Natural killer cell (primary cell): ENCODE results near the gene VAMP3. TPM values are rescaled to one million over a fixed set of nuclear protein-coding genes. Genes with fewer than 3 reads are reported as not detected.

Experiments
- ATAC-seq, 3 donors: fragments of 150-1000 bp in 2 of 3; fragments of 200-7000 bp in 1 of 3; cut with Tn5 transposase; 1 replicate in 1 of 3; 2 replicates in 2 of 3; pipeline ENCODE4 v1.10.0; 2021; ENCODE audit warnings: mild to moderate bottlenecking in 2 of 3, moderate library complexity in 2 of 3
- DNase-seq, 2 donors: peaks; one replicate each; pipeline versions ENCODE4 v3.0.0 to v3.0.0-alpha.2; 2013 to 2021; ENCODE audit warnings: mixed read lengths in 1 of 2
- H3K27ac ChIP-seq: one replicate; pipeline ENCODE4 v1.5.1; 2013; ENCODE audit warnings: mild to moderate bottlenecking, low read length
- H3K27me3 ChIP-seq: one replicate; pipeline ENCODE4 v1.6.1; 2013; ENCODE audit warnings: low read length; ENCODE audit not compliant: control insufficient read depth, insufficient read depth
- H3K36me3 ChIP-seq: one replicate; pipeline ENCODE4 v1.6.1; 2013; ENCODE audit warnings: low read length; ENCODE audit not compliant: control insufficient read depth, insufficient read depth
- H3K4me1 ChIP-seq: one replicate; pipeline ENCODE4 v1.6.1; 2013; ENCODE audit warnings: low read length; ENCODE audit not compliant: control insufficient read depth, insufficient read depth
- H3K4me3 ChIP-seq: one replicate; pipeline ENCODE4 v1.5.1; 2013; ENCODE audit warnings: low read length
- H3K9me3 ChIP-seq: one replicate; pipeline ENCODE4 v1.6.1; 2013; ENCODE audit warnings: low read length; ENCODE audit not compliant: control insufficient read depth, insufficient read depth
- H3K27ac Mint-ChIP-seq, 2 donors: one replicate each; pipeline ENCODE4 v1.8.0; 2022; ENCODE audit warnings: mild to moderate bottlenecking in 2 of 2, mixed read lengths in 2 of 2, moderate library complexity in 1 of 2
- H3K27me3 Mint-ChIP-seq, 2 donors: one replicate each; pipeline ENCODE4 v1.8.0; 2022; ENCODE audit warnings: low read depth in 2 of 2, mixed read lengths in 2 of 2
- H3K36me3 Mint-ChIP-seq: one replicate; pipeline ENCODE4 v1.8.0; 2022; ENCODE audit warnings: mixed read lengths
- H3K4me1 Mint-ChIP-seq, 2 donors: one replicate each; pipeline ENCODE4 v1.8.0; 2022; ENCODE audit warnings: mixed read lengths in 2 of 2
- H3K4me3 Mint-ChIP-seq: one replicate; pipeline ENCODE4 v1.8.0; 2022; ENCODE audit warnings: mild to moderate bottlenecking, moderate library complexity, mixed read lengths
- H3K9me3 Mint-ChIP-seq, 2 donors: one replicate each; pipeline ENCODE4 v1.8.0; 2022; ENCODE audit warnings: mixed read lengths in 2 of 2
- WGBS: methylation state at CpG from one replicate; pipeline ENCODE4 v1.1.7; 2013; ENCODE audit warnings: missing lambda C conversion rate; ENCODE audit not compliant: insufficient coverage; 5-methylcytosine and 5-hydroxymethylcytosine counted together
- intact Hi-C: fragments of 100-400 bp; cut with micrococcal nuclease; formaldehyde crosslinking; loops from one replicate; pipeline ENCODE4 v1.14.2; 2022
- total RNA-seq, 4 donors: library from RNA; stranded (reverse); fragments of 120-200 nt in 1 of 4; gene quantifications; one replicate each; pipeline versions ENCODE4 v1.2.3 to v1.2.4, GENCODE V29; 2013 to 2022
- TF ChIP-seq, protein P1 (sequence below): fragments of 200-600 bp; IDR thresholded peaks from one replicate; pipeline ENCODE4 v1.8.0; 2022; ENCODE audit warnings: antibody characterized with exemption

VAMP3 gene
- total RNA-seq, 3 donors from 2014 or later (not counting 1 experiment from before 2014, with no cell fraction given): 86.9 to 110 (median 92.2) TPM

DNA sequence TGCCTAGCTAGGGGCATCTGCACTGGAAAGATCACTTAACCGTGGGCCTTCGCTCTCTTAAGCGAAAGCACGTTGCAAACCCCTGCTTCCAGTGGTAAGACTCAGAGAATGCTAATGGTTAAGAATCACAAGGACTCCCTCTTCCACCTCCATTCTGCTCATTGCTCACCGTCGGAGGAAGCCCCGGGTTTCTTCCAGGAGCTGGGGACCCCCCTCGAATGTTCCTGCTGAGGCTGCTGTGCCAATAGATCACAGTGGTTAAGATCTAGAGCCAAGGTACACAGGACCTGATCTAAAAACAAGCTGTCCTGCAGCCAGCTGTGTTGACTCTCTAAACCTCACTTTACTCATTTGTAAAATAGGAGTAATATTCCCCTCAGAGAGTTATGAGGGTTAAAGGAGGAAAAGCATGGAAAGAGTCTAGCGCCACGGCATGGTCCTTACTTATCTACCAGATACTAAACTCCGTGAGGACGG, 765 bp downstream of the VAMP3 start:
- ATAC-seq (no peak), DNase-seq (peak in 1 of 2 donors; percentile 28)
- Mint-ChIP-seq H3K27me3 (peaks cover 7 to 15% of the 10 kb centered on the region in 2 donors), H3K9me3 (no peaks in the 10 kb centered on the region), H3K36me3 (no peaks in the 10 kb centered on the region), H3K27ac (peak overlapping the region; percentile 87 to 91), H3K4me1 (peaks cover 24 to 35% of the 10 kb centered on the region in 2 donors), H3K4me3 (peak overlapping the region; percentile 97)
- Histone ChIP-seq H3K27ac (peak overlapping the region; percentile 68), H3K9me3 (no peaks in the 10 kb centered on the region), H3K27me3 (no peaks in the 10 kb centered on the region), H3K36me3 (peaks cover 13% of the 10 kb centered on the region), H3K4me1 (peaks cover 19% of the 10 kb centered on the region), H3K4me3 (peak overlapping the region; percentile 63)
- intact Hi-C loops: loop anchor here (1.0 kb wide), 1 partner anchor 11 kb away; no protein-coding TSS in a partner anchor
- TF ChIP-seq, protein P1, sequence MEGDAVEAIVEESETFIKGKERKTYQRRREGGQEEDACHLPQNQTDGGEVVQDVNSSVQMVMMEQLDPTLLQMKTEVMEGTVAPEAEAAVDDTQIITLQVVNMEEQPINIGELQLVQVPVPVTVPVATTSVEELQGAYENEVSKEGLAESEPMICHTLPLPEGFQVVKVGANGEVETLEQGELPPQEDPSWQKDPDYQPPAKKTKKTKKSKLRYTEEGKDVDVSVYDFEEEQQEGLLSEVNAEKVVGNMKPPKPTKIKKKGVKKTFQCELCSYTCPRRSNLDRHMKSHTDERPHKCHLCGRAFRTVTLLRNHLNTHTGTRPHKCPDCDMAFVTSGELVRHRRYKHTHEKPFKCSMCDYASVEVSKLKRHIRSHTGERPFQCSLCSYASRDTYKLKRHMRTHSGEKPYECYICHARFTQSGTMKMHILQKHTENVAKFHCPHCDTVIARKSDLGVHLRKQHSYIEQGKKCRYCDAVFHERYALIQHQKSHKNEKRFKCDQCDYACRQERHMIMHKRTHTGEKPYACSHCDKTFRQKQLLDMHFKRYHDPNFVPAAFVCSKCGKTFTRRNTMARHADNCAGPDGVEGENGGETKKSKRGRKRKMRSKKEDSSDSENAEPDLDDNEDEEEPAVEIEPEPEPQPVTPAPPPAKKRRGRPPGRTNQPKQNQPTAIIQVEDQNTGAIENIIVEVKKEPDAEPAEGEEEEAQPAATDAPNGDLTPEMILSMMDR: no peak
- WGBS: 26% methylated on average over 12 of the region's 12 CpGs

DNA sequence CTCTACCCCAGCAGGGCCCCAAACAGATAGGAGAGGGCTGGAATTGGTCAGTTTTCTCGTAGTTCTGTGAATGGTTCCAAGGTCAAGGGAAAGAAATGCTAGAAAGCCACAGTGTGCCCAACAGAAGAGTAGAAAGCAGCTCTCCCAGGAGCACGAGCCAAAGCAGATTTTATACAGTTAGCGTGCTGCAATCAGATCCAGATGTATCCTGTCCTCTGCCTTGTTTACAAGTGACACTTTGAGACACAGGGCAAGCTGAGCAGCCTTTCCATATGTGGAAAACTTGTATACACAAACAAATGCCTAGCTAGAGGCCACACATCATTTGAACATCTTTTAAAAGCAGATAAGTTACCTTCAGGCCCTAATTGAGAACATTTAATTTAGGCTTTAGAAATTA, 6.5 kb downstream of the VAMP3 start:
- no peaks in the 10 kb centered on the region for H3K27me3 ChIP-seq
- Mint-ChIP-seq H3K4me3 (no peak overlapping the region), H3K9me3 (no peaks in the 10 kb centered on the region), H3K4me1 (peaks cover 25 to 34% of the 10 kb centered on the region in 2 donors), H3K27me3 (no peaks in the 10 kb centered on the region), H3K27ac (no peak overlapping the region), H3K36me3 (no peaks in the 10 kb centered on the region)
- H3K9me3 ChIP-seq: no peaks in the 10 kb centered on the region
- H3K36me3 ChIP-seq: peaks cover 41% of the 10 kb centered on the region
- whole genome bisulfite sequencing: 95% methylated on average over 3 of the region's 3 CpGs
- TF ChIP-seq, protein P1: no peak
- H3K4me3 ChIP-seq: no peak overlapping the region
- intact Hi-C loops: no loop called here
- DNase-seq (no peak), ATAC-seq (no peak)
- H3K27ac ChIP-seq: no peak overlapping the region
- H3K4me1 ChIP-seq: peaks cover 20% of the 10 kb centered on the region

DNA sequence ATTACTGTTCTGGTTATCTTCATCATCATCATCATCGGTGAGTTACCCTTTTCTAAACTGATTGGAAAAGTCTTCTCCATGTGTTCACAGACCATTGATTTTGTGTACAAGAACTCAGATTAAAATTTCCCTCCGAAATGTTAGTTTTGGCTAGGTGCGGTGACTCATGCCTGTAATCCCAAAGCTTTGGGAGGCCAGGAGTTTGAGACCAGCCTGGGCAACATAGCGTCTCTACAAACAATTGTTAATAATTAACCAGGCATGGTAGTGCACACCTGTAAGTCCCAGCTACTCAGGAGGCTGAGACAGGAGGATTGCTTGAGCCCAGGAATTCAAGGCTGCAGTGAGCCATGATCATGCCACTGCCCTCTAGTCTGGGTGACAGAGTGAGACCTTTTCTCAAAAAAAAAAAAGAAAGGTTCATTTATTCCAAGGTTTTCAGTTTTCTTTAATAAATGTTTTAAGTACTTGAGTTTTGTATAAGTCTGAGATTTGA, 7.1 kb downstream of the VAMP3 start:
- Histone ChIP-seq H3K4me3 (no peak overlapping the region), H3K4me1 (peaks cover 25% of the 10 kb centered on the region), H3K36me3 (peaks cover 41% of the 10 kb centered on the region), H3K27ac (no peak overlapping the region), H3K27me3 (no peaks in the 10 kb centered on the region), H3K9me3 (no peaks in the 10 kb centered on the region)
- Mint-ChIP-seq H3K4me3 (no peak overlapping the region), H3K27ac (no peak overlapping the region), H3K36me3 (no peaks in the 10 kb centered on the region), H3K4me1 (peaks cover 25 to 40% of the 10 kb centered on the region in 2 donors), H3K27me3 (no peaks in the 10 kb centered on the region), H3K9me3 (no peaks in the 10 kb centered on the region)
- DNase-seq (no peak), ATAC-seq (no peak)
- 97% methylated on average over 4 of the region's 4 CpGs for WGBS
- TF ChIP-seq, protein P1: no peak
- intact Hi-C loops: no loop called here

DNA sequence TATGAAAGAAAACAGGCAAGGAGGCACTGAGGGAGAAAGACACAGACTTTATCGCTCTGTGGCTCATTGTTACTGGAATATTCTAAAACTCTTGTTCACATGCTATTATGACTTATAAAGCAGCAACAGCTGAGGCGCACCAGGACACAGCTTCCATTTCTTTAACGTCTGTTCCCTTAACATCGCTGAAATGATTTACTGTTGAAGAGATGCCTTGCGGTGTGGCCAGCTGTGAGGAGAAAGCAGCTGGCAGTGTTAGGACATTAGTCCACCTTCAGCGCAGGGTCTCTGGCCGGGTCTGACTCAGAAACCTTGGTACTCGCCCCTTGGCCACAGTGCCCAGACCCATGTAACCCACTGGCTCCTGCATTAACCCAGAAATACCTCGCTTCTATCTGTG, 9.9 kb downstream of the VAMP3 start:
- DNase-seq (no peak), ATAC-seq (no peak)
- Mint-ChIP-seq H3K27ac (peak overlapping the region; percentile 57 to 82), H3K4me3 (no peak overlapping the region), H3K27me3 (no peaks in the 10 kb centered on the region), H3K4me1 (peaks cover 21 to 27% of the 10 kb centered on the region in 2 donors), H3K36me3 (no peaks in the 10 kb centered on the region), H3K9me3 (no peaks in the 10 kb centered on the region)
- H3K9me3 ChIP-seq: no peaks in the 10 kb centered on the region
- H3K27me3 ChIP-seq: no peaks in the 10 kb centered on the region
- H3K4me3 ChIP-seq: no peak overlapping the region
- no peak overlapping the region for H3K27ac ChIP-seq
- TF ChIP-seq, protein P1: no peak
- intact Hi-C loops: loop anchor here (10.0 kb wide), 1 partner anchor 996 kb away; the partner anchor contains the start of gene CAMTA1
- H3K36me3 ChIP-seq: peaks cover 32% of the 10 kb centered on the region
- peaks cover 35% of the 10 kb centered on the region for H3K4me1 ChIP-seq
- 88% methylated on average over 9 of the region's 9 CpGs for WGBS
